HG03103 (cell line): ENCODE data around the gene MRPS24.
"Not testable (repeated sequence)": the region's sequence is repeated elsewhere in the genome, so short reads cannot be mapped to it uniquely, and the experiment has no call there.

Experiments used
- ATAC-seq: cut with Tn5 transposase; IDR thresholded peaks from one replicate; pipeline ENCODE4 v1.9.1; 2021; ENCODE audit warnings: low read depth; ENCODE audit not compliant: unreplicated experiment

MRPS24 gene

DNA sequence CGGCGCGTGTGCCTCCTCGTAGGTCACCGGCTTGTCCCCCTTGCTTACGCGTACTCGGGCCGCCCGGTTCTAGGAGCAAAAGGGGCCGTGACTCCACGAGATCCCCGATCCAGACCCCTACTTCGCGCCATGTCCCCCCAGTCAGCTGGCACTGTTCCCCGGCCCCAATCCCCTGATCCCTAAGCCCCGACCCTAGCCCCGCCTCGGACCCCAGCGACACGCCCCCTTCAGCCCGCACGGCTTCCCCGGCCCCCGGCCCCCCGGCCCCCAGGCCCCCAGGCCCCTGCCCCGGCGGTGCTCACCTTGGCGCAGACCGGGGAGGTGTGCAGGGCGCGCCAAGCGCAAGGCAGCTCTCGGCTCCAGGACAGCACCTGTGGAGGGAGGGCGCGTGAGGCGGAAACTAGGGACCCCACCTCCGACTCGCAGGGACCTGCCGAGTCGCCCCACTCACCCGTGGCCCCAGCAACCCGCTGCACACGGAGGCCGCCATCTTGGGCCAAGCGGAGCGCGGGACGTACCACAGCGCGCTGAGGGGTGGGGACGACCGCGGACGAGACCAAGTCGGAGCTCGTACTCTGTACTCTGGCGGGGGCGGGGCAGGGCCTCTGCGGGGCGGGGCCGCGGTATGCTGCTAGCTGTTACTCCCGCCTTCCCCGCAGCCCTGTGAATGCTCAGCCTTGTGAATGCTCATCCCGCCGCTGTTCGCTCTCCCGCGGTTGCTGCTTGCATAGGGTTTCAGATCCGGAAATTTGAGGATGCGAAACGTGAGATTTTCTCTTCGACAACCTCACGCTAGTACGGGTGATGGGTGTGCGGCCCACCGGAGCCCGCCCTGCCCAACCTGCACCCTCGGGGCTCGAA, at the start of gene MRPS24:
TSS of gene MRPS24 (minus strand) at position 512 of the 861 bp plus-strand sequence. CDS start at position 490, 22 bp downstream.
- peak; percentile 94 for ATAC-seq

DNA sequence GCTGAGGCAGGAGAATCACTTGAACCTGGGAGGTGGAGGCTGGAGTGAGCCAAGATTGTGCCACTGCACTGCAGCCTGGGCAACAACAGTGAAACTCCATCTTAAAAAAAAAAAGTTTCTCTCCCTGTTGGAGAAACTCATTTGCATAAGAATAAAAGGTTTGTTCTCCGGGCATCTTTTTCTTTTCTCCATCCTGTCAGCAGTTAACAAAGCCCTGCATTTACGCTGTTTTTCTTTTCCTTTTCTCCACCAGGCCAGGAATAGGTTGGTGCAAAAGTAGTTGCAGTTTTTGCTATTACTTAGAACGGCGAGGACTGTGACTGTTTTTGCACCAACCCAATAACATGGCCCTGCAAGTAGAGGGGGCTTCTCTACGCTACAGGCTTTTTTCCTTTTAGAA, 46.6 kb upstream of the MRPS24 start:
- ATAC-seq: no peak

DNA sequence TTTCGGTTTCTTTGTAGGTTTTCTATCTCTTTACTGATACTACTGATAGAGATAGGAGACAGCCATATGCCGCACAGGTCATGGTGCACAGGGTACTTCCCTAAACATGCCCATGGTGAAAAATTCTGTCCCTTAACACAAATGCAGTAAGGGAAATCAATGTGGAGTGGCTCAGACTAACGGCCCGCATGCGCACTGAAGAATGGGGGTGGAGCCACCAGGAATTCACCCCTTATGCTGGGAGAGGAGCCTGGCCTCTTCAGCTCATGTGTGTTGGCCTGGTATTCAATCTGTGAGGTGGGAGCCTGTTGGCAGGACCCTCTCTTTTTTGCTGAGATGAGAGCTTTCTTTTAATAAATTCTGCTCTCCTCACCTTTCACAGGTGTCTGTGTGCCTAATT, 45.5 kb upstream of the MRPS24 start:
- no peak for ATAC-seq

DNA sequence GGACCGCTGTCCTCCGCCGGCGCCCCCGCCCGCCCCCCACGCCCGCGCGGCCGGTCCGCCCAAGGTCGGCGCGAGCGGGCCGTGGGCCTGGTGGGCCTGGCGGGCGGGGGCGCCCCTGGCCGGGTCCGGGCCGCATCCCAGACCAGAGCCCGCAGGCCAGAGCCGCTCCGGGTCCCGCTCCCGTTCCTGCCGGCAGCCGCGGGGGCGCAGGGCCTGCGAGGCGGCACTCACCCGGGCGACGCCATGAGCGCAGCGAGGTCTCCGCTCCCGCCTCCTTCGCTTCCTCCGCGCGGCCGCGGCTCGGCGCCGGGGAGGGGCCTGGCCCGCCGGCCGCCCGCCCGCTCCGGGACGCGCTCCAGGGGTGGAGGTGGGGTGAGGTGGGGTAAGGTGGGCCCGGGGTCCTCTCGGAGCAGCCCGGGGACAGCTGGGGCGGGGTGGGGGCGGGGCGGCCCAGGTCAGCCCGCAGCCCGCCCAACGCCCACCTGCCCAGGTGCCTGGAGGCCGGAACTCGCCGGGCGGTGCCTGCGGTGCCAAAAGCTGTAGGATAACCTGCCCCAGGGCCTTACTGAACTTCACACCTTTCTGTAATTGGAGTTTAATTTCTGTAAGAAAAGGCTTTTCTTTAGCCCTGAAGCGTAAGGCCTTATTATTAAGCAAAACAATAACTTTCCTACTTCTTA, 37.2 kb upstream of the MRPS24 start, which contains the start of gene URGCP:
TSS of gene URGCP (minus strand) at position 266 of the 680 bp plus-strand sequence. CDS start at position 245, 21 bp downstream.
- ATAC-seq: peak; percentile 74

DNA sequence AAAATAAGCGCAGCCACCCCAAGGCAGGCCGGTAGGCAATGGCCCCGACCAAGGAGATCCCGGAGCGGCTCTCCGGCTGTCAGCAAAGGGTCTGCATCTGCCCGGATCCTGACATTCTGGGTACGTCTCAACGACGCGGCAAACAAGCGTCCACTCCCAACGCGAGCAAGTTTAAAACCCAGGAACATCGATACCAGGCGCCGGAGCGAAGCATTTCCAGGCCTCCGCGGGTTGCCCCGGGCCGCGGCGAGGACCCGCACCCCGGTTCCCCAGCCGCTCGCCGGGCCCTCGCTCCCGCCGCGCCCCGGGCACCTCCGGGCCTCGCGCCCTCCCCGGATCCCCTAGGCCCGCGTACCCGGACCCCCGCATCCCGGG, 36.6 kb upstream of the MRPS24 start:
- ATAC-seq: peak; percentile 26

DNA sequence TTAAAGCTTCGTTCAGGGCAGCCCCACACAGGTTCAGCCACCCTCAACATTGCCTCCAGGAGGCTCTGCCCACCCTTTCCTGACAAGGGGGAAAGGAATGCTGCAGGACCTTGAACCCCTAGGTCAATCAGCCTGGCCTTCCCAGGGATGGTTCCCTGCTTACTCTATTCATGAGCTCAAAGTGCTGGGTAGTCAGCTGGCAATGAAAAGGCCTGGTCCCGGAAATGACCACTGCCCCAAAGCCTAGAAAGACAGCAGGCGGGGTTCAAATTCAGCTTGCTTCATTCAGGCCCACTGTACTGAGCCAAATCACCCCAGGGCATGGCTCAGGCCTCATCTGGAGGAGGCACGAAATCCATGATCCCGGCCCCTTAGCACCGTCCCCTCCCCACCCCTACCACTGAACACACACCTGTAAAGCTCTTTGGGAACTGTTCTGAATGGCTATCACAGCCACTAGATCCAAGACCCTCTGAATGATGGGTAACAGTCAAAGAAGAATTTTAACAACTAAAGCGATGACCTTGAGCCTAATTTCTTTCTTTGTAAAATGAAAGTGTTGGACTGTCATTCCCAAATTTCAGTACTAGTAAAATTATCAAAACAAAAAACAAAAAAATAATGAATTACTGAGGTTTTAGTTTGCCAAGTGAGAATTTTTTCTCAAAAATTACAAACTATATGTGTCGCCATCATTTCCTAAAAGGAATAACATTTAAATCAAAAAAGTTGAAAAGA, 36.1 kb upstream of the MRPS24 start:
- ATAC-seq: no peak

DNA sequence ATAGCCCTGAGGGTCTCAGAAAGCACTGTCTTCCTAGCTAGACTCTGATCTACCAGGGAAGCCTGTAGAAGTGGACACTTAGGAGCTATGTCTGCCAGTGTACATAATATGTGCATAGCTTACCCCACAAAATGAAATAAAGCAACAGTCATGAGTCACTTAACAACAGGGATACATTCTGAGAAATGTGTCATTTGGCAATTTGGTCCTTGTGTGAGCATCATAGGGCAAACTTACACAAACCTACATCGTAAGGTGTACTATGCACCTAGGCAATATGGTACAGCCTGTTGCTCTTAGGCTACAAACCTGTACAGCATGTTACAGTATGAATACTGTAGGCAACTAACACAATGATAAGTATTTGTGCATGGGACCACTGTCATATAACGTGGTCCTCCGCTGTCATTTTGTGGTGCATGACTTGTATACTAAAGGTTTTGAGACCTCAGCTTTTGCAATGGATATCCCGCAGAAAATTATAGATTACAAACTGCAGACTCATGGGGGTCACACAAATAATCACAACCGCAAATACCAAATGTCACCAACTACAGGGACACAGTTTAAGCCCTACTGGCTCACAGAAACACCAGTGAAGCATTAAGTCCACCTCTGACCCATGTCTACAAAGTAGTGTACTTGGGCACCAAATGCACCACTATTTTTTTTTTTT, 35.4 kb upstream of the MRPS24 start:
- ATAC-seq: no peak

DNA sequence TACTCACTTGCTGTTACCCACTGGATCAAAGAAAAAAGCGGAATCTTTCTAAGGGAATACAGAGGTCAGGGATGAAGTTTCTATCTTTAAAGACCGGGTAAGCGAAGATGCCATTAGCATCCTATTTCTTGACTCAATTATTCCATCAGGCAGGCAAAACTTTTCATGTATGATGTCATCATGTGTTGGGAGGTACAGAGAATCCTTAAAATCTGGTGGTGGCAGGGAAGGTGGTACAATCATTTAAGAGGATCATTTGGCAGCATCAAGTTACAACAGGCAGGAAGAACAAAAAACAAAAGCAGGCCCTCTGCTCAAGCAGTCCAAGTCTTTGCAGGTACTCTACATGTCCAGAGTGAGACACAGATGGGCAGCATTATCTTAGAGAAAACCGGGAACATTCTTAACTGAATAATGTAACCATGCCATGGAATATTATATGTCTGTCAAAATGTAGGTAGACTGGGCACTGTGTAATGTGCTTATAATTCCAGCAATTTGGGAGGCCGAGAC, 33.3 kb upstream of the MRPS24 start:
- no peak for ATAC-seq

DNA sequence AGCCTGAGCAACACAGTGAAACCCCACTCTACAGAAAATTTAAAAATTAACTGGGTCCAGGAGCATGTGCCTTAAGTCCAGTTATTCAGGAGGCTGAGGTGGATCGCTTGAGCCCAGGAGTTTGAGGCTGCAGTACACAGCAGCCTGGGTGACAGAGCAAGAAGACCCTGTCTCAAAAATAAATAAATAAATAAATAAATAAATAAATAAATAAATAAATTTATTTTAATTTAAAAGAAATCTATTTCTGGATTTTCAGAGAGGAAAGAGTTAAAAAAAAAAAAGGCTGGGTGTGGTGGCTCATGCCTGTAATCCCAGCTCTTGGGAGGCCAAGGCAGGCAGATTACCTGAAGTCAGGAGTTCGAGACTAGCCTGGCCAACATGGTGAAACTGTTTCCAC, 29.3 kb upstream of the MRPS24 start:
- not testable (repeated sequence) for ATAC-seq

DNA sequence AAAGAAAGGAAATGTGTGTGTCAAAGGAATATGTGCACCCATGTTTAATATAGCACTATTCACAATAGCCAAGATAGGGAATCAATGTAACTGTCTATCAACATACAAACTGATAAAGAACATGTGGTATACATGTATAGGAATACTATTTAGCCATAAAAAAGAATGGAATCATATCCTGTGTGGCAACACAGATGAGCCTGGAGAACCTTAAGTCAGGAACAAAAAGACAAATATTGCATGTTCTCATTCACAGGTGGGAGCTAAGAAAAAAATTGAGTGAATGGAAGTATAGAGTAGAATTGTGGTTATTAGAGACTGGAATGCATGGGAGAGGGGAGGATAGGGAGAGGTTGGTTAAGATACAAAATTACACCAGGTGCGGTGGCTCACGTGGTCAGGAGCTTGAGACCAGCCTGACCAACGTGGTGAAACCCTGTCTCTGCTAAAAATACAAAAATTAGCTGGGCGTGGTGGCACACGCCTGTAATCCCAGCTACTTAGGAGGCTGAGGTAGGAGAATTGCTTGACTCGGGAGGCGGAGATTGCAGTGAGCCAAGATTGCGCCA, 26.6 kb upstream of the MRPS24 start:
- ATAC-seq: no peak

DNA sequence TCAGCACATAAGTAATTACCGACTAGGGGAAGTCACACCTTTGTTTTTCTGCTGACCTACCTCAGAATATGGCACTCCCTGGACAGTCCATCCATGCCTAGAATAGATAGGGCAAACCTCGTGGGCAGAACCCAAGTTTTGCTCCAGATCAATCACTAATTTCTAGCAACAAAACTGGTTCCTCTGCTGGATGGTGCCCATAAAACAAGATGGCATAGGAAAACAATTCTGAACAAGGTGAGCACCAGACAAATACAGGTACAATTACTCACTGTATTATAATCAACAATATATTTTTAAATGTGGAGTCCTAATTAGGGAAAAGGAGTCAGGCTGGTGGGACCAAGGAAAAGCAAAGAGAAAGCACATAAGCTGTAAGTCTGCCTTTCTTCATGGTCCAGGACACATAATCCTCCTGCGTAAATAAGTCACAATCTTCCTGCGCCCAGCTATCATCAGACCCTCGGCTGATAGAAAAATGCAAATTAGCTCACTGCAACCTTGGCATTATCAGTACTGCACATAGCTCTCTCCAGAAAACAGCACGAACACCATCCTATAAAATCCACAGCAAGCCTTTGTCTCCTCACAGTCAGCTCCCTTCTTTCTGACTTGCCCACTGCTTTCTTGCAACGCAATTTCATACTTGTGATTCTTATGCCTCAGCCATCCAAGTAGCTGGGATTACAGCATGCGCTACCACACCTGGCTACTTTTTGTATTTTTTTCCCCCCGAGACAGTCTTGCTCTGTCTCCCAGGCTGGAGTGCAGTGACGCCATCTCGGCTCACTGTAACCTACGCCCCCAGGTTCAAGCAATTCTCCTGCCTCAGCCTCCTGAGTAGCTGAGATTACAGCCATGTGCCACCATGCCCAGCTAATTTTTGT, 22.0 kb upstream of the MRPS24 start:
- ATAC-seq: no peak

DNA sequence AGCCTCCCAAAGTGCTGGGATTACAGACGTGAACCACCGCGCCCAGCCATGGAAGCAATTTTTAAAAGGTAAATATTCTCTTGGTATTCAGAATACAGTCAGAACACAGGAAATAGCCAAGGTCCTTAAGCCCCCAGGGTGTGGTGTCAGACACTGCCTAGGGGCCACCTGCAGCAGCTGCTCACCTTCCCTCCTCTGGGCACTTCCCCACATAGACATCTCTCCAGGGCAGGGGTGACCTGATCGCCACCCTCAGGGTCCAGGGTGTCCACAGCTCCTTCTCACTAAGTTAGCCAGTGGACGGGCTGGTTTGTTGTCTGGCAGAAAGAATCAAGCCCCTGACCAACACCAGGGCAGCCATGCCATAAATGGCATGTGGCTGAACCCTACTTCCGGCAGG, 21.2 kb upstream of the MRPS24 start:
- no peak for ATAC-seq

DNA sequence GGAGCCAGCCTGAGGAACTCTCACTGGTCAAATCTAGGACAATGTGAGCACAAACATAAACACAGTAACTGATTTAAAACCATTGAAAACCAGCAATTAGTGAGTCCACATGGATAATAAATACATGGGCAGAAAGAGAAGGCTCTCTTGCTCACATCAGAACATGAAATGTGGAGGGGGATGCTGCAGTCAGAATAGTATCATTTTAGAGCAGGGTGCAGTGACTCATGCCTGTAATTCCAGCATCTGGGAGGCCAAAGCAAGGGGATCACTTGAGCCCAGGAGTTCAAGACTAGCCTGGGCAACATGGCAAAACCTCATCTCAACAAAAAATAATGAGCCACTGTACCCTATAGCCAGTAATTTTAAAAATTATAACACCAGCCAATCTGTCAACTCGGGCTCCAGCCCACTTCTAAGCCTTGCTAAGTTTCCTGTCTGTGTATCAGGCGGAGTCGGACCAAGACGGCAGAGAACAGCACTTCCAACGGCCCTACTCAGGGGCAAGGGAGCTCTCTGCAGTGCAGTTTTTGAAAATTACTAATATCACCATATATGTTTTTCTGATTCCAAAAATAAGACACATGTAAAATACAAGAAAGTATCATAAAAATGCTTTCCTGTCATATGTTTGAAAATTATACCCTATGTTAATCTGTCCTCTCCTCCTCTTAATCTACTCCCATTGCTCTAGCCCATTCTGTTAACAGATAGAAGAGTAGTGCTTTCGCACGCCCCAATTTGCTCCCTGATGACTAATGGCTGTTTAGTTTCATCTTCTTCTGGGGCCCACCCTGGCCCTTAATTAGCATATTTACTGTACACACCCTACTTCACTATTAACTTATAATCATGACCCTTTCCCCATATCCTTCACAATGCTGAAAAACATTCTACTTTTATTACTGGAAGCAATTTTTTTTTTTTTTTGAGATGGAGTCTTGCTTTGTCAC, 20.0 kb upstream of the MRPS24 start:
- no peak for ATAC-seq

DNA sequence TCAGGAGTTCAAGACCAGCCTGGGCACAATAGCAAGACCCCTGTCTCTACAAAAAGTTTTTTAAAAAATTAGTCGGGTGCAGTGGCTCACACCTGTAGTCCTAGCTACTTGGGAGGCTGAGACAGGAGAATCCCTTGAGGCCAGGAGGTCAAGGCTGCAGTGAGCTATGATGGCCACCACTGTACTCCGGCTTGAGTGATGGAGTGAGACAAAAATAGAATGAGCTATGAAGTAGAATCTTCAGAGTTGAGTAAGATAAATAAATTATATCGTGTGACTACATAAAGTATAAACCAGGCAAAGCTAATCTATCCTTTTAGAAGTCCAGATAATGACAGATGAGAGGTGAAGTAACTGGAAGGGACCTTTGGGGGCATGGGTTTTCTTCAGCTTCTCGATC, 15.3 kb upstream of the MRPS24 start:
- ATAC-seq: no peak

DNA sequence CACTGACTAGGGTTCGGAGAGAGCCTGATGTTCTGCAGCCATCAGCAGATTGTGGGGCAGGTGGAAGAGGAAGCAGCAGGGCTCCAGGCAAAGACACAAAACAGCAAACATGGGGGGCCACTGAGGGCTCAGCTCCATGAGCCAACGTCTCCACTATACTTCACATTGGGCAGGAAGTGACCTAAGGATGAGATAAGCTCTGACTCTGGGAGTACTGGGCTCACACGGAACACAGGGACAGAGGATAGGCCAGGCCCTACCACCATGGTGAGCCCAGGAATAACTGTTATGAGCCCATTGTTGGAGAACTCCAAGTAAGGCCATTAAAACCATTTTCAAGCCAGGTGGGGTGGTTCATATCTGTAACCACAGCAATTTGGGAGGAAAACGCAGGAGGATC, 14.9 kb upstream of the MRPS24 start:
- ATAC-seq: no peak

DNA sequence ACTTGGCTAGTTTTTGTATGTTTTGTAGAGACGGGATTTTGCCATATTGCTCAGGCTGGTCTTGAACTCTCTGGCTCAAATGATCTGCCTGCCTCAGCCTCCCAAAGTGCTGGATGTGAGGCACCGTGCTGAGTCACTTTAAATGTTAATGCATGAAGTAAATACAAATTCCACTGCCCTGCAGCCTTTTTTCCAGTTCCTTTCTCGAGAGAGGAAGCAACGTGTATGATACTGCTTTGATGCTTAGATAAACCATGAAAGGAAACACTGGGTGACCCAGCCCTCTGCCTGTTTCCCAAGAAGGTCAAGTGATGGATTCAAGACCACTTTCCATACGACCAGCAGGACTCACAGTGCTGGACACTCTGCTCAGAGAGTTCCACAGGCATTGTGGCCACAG, 11.3 kb upstream of the MRPS24 start:
- no peak for ATAC-seq

DNA sequence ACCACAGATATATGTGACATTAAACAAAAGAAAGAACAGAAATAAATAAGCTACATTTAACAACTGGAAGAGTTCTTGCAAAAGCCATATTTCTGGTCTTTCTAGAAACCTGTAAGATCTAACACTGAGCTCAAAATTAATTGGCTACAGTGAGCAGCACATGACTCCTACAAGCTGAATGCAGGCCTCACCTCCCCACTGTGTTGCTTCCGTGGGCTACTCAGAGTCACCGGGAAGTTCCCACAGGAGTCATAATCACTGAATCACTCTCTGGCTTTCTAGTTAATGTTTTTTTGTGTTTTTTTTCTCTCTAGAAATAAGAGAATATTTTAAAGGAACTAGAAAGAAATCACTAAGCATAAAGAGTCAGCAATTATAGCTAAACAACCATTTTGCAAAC, 10.2 kb upstream of the MRPS24 start:
- no peak for ATAC-seq

DNA sequence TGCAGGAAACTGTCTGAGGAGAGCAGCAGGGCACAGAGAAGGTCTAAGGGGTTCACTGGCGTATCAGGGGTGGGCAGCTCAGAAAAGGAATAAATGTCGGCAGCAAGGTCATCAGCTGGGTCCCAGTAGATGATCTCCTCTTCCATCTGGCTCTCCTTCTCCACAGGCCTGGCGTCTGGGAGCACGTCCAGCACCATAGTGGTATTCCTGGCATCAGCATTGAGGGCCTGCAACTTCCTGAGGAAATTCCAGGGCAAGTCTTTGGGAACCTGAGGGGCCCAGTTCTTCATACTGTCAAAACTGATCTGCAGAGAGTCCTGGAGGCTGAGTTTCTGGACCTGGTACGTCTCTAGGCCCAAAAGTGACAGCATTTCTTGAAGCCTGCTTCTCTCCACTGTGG, 9.6 kb upstream of the MRPS24 start:
- no peak for ATAC-seq
